SIG-M5 treated with dmso at 0.1 percent for 504 hours (cell line): ENCODE measurements around the gene NRXN3.
"Not testable (repeated sequence)": the region's sequence is repeated elsewhere in the genome, so short reads cannot be mapped to it uniquely, and the experiment has no call there.

ENCODE experiments used
- DNase-seq: peaks from one replicate; lab custom pipeline; 2025; ENCODE audit not compliant: unreplicated experiment; lab: John Stamatoyannopoulos, UW

Gene NRXN3

DNA sequence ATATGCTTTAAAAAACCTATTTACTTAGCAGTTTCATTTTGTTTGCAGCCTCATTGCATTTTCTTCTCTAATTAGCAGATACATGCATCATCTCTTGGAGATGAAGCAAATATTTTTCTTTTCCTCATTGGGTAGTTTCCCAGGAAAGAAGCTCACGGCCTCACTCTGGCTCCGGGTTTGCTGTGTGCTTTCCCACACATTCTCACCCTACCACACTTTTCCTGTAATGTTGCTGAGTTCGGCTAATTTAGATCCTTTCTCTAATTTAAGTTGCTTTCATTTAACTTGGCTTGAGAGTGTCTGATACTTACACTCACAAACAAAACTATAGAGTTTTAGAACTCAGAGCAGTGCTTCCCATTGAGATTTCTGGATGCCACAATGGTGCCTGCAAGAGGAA is 928.2 kb downstream of the NRXN3 start:
- no peak for DNase-seq

DNA sequence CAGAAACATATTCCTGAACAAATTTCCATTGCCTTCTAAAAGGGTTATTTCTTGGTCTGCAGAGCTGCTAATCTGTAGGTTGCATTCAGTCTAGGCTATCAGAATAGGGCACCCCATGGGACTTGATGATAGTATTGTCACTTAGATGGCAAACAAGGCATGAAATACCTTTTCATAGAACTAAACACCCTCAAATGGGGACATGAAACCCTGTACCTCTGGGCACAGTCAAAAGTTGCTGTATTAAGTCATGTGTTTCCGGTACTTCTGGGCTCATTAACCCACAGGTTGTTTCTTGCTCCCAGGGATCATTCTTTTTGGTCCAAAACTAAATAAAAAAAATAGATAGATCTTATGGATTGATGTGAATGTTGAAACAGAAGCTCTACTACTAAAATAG is 930.4 kb downstream of the NRXN3 start:
- no peak for DNase-seq

DNA sequence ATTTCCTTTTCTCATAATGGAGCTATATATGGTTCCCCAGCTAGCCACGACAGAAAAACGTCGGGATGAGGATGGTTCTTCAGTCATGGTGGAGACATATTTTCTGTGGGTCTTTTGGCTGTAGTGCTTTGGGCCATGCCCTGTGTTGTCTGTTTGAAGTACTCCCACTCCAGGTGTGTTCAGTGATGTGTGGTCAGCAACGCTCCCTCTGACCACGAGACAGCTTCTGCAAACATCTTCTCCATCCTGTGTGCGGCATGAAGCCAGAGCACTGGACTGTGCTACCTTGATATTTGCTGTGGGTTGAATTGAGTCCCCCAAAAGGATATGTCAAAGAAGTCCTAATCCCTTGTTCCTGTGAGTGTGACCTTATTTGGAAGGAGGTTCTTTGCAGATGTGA is 931.2 kb downstream of the NRXN3 start:
- DNase-seq = no peak

DNA sequence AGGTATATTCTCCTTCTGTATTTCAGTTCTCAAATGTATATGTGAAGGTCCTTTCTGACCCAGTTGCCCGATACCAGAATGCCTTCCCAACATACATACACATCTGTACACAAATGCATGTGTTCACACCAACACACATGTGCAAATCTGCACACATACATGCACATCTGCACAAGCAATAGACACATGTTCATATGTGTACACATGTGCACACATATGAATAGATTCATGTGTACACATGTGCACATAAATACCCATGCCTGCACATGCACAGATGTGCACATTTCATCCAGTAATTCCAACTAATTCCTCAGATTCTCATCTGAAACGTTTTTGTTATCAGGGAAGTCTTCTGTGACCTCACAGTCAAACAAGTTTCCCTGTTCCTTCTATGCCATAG is 933.6 kb downstream of the NRXN3 start:
- DNase-seq = no peak

DNA sequence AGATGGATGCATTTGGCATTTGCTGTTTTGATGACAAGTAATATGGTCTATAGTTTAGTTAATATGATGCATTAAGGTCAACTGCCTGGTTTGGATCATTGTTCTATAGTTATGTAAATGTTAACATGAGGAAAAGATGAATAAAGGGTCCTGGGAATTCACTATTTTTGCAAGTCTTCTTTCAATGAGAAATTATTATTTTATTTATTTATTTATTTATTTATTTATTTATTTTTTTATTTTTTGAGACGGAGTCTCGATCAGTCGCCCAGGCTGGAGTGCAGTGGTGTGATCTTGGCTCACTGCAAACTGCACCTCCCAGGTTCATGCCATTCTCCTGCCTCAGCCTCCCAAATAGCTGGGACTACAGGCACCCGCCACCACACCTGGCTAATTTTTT is 940.4 kb downstream of the NRXN3 start:
- not testable (repeated sequence) for DNase-seq

DNA sequence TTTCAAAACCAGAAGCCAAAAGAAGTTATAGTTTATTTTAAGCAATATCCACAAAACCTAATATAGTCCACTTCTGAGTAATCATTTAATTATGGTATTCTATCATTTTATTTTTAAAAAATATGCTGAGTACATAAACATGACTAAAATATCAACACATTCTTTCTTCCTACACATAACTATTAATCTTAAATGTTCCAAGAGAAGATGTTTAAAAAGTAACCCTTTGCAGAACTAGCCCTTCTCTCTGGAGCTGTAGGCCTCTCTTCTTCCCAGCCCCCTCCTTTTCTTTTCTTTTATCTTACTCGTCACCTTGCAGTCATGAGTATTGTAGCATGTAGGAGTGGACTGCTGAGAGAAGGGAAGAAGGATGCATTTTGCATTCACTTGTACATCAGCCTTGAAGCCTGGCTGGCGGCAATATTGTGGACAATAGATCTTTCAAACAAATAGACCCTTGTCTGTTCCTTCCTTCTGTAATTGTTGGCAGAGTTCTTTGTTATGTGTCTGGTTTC is 941.9 kb downstream of the NRXN3 start:
- DNase-seq = no peak

DNA sequence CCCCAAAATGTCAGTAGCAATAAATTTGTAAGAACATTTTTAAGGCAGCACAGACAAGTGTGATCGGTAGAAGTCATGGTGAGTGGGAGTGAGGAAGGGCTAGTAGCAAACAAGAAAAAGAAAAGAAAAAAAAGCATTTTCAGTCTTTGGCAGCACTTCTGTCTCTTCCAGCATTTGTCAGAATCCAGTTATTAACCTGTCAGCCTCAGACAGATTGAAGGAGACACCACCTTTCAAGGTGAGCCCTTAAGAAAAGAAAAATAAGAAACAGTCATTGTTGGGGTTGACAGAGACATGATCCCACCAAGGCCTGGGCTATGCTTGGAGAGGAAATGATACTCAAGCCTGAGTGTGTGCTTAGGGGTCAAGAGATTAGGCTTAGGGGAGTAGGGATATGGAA is 947.4 kb downstream of the NRXN3 start:
- no peak for DNase-seq

DNA sequence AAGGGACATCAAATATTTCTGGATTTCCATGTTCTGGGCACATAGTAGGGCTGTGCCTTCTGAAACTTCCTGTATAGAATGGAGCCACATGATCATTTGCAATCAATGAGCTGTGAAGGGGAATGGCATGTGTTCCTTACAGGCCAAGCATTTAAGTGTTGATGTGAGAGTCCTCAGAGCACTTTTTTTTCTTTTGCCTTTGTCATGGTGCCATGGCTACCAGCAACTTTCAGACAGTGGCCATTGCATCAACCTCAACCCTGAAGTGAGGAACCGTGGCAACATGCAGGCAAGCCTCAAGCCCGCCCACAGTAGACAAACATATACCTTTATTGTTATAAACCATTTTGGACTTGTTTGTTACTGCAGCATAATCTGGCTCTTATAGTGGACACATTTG is 948.1 kb downstream of the NRXN3 start:
- DNase-seq = no peak

DNA sequence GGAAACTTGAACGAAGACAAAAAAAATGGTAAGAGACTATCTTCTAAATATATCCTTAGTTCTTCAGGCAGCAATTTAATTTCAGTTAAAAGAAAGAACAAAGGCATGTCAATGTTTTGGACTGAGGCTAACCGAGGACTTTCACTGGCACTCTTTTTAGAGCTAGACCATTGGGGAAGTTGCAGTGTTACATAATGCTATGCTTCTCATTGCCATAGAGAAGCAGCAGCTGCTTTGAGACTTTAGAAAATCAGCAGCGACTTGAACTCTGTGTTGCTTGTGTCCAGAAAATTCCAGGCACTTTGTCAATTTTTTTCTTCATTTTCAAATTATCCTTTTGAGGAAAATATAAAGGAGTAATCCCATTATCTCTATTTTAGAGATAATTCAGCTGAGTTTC is 964.2 kb downstream of the NRXN3 start:
- no peak for DNase-seq

DNA sequence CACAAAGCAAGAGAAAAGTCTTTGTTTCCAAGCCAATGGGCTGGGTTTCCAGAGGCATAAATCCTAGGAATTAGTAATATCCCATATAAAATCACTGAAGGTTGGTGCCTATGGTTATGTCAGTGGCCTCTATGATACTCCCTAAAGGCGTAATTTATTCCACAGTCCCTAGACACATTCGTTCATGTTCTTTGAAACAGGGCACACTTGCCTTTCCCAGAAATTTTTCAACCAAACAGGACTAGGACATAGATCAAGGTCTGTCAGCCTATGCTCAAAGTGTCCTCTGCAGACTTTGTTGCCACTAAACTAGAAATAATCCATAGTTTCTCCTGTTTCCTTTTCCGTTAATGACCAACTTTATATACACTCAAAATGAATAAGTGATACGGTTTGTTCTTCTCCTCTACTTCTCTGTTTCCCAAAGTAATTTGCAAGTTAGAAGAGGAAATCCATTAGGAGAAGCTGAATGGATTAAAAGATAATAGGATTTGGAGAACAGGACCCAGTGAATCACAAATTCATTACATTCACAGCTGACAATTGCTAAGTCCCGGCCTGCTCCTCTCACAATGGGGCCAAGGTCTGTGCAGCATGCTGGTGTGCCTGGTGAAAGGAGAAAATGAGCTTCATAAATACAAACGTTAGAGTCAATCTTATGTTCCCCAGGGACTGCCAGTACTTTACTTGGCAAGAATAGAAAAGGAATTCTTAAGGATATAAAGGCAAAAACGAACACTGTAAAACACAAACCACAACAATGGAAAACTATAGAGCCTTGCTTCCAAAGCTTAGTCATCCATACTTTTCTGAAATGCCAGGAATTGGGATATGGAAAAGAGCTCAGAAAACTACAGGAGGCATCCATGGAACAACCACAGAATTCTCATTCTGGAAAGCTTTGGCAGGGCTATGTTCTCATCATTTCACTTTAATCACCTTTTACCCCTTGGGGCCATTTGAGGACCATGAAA is 966.2 kb downstream of the NRXN3 start:
- DNase-seq = no peak

DNA sequence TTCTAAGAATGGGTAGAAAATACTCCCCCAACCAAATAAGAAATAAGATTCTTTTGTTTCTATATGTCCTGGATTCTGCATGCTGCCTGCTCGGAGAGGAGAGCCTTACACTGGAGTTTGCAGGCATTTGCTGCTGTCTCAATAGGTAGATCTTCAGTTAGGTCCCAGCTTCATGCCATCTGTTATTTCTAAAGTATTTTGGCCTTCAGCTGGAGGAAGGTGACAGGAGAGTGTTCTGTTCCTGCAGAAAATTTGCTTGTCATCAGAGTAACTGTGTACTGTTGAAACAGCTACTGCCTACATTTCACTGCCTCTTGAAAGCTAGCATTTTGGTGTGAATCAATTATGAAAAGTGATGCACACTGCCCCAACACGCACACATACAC is 966.9 kb downstream of the NRXN3 start:
- no peak for DNase-seq

DNA sequence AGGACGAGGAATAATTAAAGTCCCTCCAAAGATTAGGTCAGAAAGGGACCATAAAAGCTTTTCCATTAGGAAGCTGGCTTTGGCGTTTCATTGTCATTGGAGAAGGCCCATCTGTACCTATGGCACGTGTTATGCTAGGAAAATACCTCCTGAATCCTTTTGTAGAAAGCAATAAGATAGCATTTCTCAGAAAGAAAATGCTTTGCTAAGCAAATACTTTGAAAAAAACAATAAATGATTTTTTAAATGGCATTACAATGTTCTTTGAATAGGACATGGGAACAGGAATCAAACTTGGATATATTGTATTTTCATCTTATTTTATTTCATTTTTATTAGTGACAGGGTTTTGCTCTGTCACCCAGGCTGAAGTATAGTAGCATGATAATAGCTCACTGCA is 967.7 kb downstream of the NRXN3 start:
- DNase-seq = no peak

DNA sequence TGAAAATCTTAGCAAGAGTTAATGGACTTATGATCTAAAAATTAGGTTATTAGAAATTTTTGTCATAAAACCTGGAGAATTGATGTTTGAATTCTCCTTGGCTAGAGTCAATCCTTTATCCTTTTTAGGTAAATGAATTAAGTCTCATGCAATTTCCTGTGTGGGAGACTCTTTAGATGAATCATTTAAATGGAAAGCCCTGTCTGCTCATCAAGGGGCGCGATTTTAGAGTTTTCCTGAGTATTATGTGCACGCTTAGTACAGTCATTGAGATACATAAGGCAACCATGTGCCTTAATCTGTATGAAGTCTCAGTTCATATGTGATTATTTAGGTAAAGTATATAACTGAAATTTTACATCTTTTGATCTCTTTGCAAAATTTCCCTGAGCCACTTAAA is 974.7 kb downstream of the NRXN3 start:
- DNase-seq = no peak

DNA sequence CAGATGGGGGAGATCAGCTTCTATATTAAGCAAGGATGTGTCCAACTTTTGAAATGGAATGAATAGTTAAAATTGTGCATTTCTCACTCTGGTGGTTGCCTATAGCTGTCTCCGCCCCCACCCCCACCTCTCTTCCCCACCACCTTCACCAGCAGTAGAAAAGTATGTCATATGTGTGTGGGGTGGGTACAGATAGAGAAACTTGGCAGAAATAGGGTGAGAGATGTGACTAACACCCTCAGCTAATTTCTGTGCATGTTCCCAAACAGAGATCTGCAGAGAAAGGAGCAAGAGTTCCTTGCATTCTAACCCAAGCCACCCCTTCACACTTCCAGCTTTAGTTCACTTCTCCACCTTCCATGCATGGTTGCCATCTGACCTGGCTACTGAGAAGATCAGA is 980.1 kb downstream of the NRXN3 start:
- no peak for DNase-seq

DNA sequence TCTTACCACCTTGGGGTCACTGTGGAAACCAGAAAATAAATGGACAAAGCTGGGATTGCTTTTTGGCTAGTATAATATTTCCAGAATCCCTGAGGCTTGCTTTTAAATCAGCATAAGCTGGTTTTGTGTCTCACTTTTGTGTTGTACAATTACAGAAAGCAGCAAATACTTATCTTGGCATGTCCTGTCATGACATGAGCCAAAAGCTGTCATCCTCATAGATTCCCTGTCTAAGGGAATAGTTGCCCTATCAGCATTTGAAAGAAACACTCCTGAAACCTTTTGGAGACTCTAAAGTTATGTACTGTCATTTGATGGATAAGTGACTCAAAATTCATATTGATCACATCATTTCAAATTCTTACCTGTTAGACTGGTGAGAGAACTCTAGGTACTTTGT is 987.2 kb downstream of the NRXN3 start:
- no peak for DNase-seq

DNA sequence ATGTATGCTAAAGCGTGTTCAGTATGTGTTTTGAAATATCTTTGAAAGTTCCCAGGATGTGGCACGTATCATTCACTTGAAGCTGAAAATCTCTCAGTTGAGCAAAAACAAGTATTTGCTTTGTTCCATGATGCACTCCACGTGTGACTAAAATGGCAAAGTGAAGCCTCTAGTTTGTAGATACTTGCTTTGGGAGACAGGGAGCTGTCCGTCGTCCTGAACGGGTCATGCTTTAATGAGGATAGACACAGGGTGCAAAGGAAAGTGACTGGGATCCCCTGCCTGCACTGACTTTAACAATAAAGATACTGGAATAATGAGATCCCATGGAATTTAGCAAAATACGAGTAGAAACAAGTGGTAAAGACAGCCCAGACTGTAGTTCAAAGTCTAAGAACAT is 991.4 kb downstream of the NRXN3 start:
- DNase-seq = no peak

DNA sequence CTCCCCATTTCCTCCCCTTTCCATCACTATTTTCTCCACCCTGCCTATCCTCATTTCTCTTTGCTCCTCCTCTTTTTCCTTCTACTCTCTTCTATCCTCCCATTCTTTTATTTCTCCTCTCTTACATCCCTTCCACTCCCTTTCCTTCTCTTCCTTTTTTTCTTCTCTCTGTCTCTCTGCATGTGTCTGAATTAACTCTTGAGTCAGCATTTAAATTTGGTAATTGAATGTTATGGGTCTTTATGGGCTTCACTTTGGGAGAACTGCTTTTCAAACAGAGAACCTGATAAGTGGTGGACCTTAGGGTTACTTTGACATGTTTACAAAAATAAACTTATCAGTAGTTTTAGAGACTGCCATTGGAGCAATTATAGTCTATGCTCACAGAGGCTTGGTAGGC is 992.7 kb downstream of the NRXN3 start:
- DNase-seq = no peak

DNA sequence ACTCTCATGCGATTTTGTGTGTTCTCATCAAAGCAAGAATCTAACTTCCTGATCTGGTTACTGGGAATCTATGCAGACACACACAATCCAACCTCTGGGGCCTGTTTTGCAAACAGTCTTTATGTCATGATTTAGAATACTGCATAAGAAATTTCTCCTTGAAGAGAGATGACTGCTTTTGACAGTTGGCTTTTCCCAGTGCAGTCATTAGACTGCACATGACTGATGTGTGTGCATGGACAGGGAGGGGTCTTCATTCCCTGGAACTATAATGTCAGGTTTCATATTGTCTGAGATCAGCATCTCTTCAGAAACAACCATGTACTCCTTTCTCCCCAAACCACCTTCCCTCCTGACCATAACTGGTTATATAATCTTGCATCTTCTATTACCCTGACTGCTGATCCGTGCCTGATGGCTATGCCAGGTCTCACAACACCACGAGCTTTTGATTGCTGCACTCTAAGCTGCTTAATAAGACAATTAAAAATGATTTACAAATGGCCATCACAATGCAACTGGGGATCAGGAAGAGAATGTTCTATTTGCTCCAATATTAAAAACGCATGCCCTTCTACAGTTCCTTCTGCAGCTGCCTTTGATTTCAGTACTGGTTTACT is 995.4 kb downstream of the NRXN3 start:
- no peak for DNase-seq

DNA sequence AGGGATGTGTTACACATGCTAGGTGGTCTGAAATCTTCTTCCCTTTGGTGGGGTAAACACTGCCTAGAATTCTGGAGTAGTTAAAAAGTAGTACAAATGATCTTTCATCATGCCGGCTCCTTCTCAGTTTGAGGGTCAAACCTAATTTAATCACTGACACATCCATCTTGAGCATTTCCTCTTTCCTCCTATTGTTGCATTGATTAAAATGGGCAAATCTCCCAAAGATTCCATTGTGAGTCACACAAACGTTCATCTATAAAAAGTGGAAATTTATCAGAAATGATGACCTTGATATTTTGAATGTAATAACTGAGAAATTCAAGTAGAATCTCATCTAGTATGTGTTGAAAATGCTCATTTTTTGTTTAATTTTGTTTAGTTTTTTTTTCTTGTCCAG is 996.0 kb downstream of the NRXN3 start:
- no peak for DNase-seq

DNA sequence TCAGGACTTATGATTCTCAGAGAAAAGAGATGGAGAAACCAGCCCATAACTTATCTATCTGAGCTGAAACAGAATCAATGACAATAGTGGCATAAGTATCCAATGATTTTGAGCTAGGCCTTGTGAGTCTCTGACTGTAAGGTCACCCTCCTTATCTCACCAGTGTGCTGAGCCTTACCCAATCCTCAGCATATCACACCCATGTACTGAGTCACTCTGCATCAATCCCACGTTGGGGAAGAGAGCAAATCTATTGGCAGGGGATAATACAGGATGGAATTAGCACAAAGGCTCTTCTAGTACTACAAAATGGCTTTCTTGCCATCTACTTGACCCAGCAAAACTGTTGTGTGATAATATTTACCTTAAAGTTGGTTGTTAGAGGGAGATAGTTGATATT is 997.8 kb downstream of the NRXN3 start:
- no peak for DNase-seq

DNA sequence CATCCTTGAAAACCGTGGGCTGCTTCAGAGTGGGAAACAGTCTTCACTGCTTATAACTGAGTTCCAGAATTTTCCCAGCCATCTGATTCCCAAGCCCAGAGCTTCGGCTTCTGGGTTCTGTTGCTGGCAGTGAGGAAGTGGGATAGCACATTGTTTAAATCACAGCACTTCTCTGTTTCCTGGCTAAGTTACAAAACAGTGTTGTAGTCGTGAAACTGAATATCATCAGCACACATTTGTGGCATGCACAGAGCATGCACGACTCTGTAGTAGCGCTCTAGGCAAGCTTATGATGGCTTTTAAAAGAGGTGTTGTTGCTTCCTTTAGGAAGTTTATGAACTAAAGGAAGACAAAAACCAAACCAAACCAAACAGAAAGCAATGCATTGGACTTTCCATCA is 1005.5 kb downstream of the NRXN3 start:
- DNase-seq = no peak

DNA sequence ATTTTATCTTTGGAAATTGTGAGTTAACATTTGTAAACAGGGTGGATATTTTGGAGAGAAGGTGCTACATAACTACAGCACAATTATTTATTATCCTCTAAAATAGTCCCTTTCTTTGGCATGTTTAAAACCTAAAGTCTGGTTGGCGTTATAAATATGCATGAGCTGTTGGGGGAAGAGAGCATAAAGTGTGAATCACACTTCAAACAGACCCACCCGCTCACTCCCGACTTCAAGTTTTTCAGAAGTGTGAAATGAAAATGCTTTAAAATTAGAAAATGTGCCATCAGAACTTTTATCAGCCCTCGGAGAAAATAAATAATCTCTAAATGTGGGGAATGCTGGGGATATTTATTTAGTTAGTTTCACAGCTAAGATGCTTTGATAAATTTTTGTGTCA is 1006.9 kb downstream of the NRXN3 start:
- no peak for DNase-seq
